ENCODE measurements around the gene ZNF532. TPM values are rescaled to one million over a fixed set of nuclear protein-coding genes. Genes with fewer than 3 reads are reported as not detected.

Gene ZNF532
- polyA plus RNA-seq, 1 donor (not counting 4 experiments of a cell fraction or from before 2014, with no cell fraction given) = 31.5 TPM

- TF ChIP-seq CTCF (optimal IDR thresholded peaks at IDR 0.05 in 1 of 3, IDR thresholded peaks at IDR 0.05 in 1 of 3, conservative IDR thresholded peaks at IDR 0.05 in 1 of 3; ENCODE audit: extremely low read depth in 1 of 3, insufficient read depth in 2 of 3, low read length in 3 of 3) = no peak
- no peak for TF ChIP-seq EZH2 (IDR thresholded peaks at IDR 0.05; ENCODE audit: low read length)
- H3K79me2 ChIP-seq (ENCODE audit: control insufficient read depth, insufficient read depth, low read length) = no peaks in the 10 kb centered on the region
Observed at GRCh38 chr18:58934933-58935577, 70.4 kb downstream of the ZNF532 start.

GRCh38 chr18:58937071-58937886, 72.6 kb downstream of the ZNF532 start:
- dilution Hi-C loops (cut with MboI; ENCODE audit: extremely low pct_ligation_motif_present, low sequenced_read_pairs) = no loop called here
- Histone ChIP-seq H3K9me3 (ENCODE audit: control insufficient read depth, low read depth, low read length) (no peaks in the 10 kb centered on the region), H4K20me1 (ENCODE audit: control insufficient read depth, extremely low read depth, insufficient read depth, low read length) (no peaks in the 10 kb centered on the region), H3K27ac (ENCODE audit: control insufficient read depth, insufficient read depth, low read length) (peak overlapping the region; percentile 14), H3K9me1 (ENCODE audit: control insufficient read depth, extremely low read depth, insufficient read depth, low read length) (no peaks in the 10 kb centered on the region), H3K27me3 (ENCODE audit: control insufficient read depth, extremely low read depth, insufficient read depth, low read length) (no peaks in the 10 kb centered on the region), H3K79me2 (ENCODE audit: control insufficient read depth, insufficient read depth, low read length) (no peaks in the 10 kb centered on the region), H3K4me3 (ENCODE audit: control insufficient read depth in 2 of 3, extremely low read depth in 1 of 3, insufficient read depth in 2 of 3, low read depth in 1 of 3, low read length in 3 of 3) (no peak overlapping the region), H3K4me1 (ENCODE audit: control insufficient read depth, extremely low read depth, insufficient read depth, low read length) (peaks cover 12% of the 10 kb centered on the region), H2AFZ (ENCODE audit: control insufficient read depth, low read length) (peak overlapping the region; percentile 60), H3K9ac (ENCODE audit: control insufficient read depth, extremely low read depth, insufficient read depth, low read length) (no peak overlapping the region), H3K36me3 (ENCODE audit: control insufficient read depth in 2 of 2, extremely low read depth in 1 of 2, insufficient read depth in 2 of 2, low read length in 2 of 2) (peaks cover 8 to 10% of the 10 kb centered on the region in 2 experiments), H3K4me2 (ENCODE audit: control insufficient read depth, extremely low read depth, insufficient read depth, low read depth, low read length) (peak overlapping the region; percentile 31)
- no peak for TF ChIP-seq CTCF (optimal IDR thresholded peaks at IDR 0.05 in 1 of 3, IDR thresholded peaks at IDR 0.05 in 1 of 3, conservative IDR thresholded peaks at IDR 0.05 in 1 of 3; ENCODE audit: extremely low read depth in 1 of 3, insufficient read depth in 2 of 3, low read length in 3 of 3)
- no peak for TF ChIP-seq EZH2 (IDR thresholded peaks at IDR 0.05; ENCODE audit: low read length)
- no peak for DNase-seq (ENCODE audit: low read depth, low spot score)
- peak; percentile 9 for FAIRE-seq

More at GRCh38 chr18:58934933-58935577, 70.4 kb downstream of the ZNF532 start:
- H3K9me1 ChIP-seq (ENCODE audit: control insufficient read depth, extremely low read depth, insufficient read depth, low read length) = no peaks in the 10 kb centered on the region
- H3K36me3 ChIP-seq (ENCODE audit: control insufficient read depth in 2 of 2, extremely low read depth in 1 of 2, insufficient read depth in 2 of 2, low read length in 2 of 2) = peaks cover 4 to 5% of the 10 kb centered on the region in 2 experiments
- H3K4me1 ChIP-seq (ENCODE audit: control insufficient read depth, extremely low read depth, insufficient read depth, low read length) = peaks cover 12% of the 10 kb centered on the region
- H3K4me3 ChIP-seq (ENCODE audit: control insufficient read depth in 2 of 3, extremely low read depth in 1 of 3, insufficient read depth in 2 of 3, low read depth in 1 of 3, low read length in 3 of 3) = no peak overlapping the region
- no peaks in the 10 kb centered on the region for H3K9me3 ChIP-seq (ENCODE audit: control insufficient read depth, low read depth, low read length)
- no peaks in the 10 kb centered on the region for H3K27me3 ChIP-seq (ENCODE audit: control insufficient read depth, extremely low read depth, insufficient read depth, low read length)
- H2AFZ ChIP-seq (ENCODE audit: control insufficient read depth, low read length) = no peak overlapping the region
- H4K20me1 ChIP-seq (ENCODE audit: control insufficient read depth, extremely low read depth, insufficient read depth, low read length) = no peaks in the 10 kb centered on the region
- no peak for DNase-seq (ENCODE audit: low read depth, low spot score)
- no peak overlapping the region for H3K27ac ChIP-seq (ENCODE audit: control insufficient read depth, insufficient read depth, low read length)
- FAIRE-seq = no peak
- no peak overlapping the region for H3K4me2 ChIP-seq (ENCODE audit: control insufficient read depth, extremely low read depth, insufficient read depth, low read depth, low read length)
- no peak overlapping the region for H3K9ac ChIP-seq (ENCODE audit: control insufficient read depth, extremely low read depth, insufficient read depth, low read length)
- dilution Hi-C loops (cut with MboI; ENCODE audit: extremely low pct_ligation_motif_present, low sequenced_read_pairs) = no loop called here

Measured in keratinocyte (primary cell).